ENCODE data around the gene KCTD21.
"Not testable (repeated sequence)": the region's sequence is repeated elsewhere in the genome, so short reads cannot be mapped to it uniquely, and the experiment has no call there.

Gene KCTD21

DNA sequence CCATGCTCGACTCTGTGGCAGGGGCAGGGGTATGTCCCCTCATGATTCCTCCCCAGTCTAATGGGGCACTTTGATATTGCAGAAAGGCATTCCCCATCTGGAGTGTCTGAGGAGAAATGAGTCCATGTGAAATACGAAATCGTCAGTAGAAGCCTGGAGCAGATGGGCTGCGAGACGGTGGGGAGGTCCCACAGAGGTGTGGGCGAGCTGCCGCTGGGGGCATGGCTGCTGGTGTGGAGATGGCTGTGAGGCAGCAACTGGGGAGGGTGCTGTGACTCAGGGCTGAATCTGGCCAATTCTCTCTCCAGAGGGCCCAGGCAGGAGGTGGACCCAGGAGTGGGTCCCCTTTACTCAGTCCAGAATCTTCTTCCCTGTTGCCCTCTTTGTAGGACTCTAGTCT is 11.2 kb downstream of the KCTD21 start:
- DNase-seq (ENCODE audit: low read depth, low spot score): no peak

DNA sequence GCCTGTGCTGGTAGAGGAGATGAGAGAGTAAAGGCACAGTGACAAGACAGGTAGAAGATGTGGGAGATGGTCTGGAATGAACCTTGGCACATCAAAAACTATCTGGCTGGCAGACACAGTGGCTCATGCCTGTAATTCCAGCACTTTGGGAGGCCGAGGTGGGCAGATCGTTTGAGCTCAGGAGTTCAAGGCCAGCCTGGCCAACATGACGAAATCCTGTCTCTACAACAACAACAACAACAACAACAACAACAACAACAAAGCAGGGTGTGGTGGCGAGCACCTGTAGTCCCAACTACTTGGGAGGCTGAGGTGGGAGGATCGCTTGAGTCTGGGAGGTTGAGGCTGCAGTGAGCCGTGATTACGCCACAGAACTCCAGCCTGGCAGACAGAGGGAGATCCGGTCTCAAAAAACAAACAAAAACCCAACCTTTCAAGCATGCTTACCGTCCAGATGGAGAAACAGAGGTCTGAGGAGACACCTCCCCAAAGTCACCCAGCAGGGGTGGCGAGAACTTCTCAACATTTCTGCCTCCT is 11.8 kb downstream of the KCTD21 start:
- DNase-seq (ENCODE audit: low read depth, low spot score): no peak

DNA sequence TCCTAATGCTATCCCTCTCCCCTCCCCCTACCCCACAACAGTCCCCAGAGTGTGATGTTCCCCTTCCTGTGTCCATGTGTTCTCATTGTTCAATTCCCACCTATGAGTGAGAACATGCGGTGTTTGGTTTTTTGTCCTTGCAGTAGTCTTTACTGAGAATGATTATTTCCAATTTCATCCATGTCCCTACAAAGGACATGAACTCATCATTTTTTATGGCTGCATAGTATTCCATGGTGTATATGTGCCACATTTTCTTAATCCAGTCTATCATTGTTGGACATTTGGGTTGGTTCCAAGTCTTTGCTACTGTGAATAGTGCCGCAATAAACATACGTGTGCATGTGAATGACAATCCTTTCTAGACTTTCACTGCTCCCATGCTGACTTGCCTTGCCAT is 12.6 kb downstream of the KCTD21 start:
- not testable (repeated sequence) for DNase-seq (ENCODE audit: low read depth, low spot score)

DNA sequence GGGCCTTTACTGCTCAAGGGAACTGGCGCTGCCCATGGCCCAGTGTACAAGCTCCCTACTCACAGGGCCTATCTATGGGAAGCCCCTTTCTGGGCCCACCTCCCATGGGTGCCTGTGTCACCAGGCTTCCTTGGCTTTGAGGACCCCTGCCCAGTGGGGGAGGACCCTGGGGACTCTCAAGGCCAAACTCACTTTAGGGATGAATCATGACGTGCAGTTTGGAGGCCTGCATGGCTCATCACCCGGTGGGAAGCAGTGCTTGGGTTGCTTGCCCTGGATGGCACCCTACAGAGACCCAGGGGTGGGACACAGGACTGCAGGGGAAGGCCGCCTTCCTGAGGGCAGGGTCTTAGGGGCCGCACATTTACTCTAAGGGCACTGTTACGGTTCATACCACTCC is 16.5 kb downstream of the KCTD21 start:
- no peak for DNase-seq (ENCODE audit: low read depth, low spot score)

DNA sequence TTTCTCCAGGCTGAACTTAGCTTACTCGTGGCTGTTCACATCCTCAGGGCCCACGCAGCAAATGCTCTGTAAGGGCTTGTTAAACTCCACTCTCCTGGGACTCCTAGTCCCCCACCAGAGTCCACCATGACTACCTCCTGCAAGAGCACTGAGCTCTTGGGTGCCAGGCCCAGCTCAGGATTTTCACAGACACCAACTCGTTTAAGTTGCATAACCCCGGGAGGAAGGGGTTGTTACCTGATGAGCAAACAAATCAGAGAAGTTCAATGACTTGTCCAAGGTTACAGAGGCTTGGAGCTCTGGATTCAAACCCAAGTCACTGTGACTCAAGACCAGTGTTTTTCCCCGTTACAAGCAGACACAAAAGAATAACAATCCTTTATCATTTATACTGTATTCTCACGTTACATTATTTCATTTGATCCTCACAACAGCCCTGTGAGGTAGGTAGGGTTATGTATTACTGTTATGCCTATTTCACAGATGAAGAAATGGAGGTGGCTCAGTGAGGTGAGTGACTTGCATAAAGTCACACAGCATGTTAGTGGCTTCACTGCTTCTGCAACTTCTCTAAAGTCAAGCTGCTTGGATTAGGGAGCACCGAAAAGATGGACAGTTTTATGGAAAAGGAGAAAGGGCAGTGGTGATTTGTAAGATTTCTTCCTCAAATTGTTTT is 17.4 kb downstream of the KCTD21 start:
- no peak for DNase-seq (ENCODE audit: low read depth, low spot score)

DNA sequence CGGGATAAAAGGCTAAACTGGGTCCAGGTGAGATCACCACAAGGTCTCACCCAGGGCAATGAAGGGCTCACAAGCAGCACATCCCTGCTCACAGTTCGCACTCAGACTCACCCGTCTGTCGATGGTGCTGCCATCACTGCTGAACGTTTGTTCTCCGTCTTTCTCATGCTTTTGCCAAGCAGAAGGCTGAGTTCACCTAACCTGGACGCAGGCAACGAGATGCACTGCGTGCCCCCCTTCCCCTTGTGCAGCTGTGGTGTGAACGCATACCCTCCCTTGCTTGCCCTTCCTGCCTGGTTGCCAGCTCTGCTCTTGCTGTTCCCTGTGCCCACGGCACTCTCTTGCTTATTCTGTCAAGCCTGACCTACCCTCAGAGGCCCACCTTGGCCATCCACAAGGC is 18.0 kb downstream of the KCTD21 start:
- DNase-seq (ENCODE audit: low read depth, low spot score): no peak

DNA sequence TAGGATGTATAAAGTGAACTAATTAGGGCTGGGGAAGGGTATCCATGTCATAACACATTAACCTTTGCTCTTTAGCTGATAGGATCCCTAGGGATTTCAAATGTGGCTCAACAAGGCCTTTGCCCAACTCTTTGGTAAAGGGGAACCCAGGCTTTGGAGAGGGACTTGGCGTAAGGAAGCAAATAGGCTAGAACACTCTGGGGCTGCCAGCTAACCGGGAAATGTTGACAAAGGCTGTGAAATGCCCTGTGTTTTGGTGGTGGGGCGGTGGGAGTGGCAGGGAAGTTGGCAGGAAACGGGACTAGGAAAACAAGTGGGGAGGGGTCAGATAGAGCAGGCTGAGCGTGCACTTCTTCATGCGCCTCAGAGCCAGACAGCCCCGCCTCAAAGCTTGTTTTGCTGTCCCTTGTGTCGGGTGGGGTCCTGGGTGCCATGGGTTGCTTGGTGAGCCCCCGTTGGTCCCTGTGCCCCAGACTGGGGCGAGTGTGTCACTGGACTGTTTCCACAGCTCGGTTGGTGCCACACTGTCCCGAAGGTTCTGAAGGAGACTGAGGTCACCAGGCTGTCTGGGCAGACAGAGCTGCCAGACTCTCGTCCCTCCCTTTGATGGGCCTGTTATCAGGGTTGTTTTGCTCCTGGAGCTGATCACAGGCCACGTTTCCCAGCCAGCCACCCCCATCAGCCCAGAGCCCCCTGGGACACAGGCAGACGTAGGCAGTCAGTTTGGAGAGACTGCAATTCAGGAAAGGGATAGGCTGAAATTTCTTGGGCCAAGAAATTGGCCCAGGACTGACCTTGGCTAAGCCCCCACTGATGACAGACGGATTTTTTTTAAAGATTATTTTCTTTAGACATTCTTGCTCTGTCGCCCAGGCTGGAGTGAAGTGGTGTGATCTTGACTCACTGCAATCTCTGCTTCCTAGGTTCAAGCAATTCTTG is 19.6 kb downstream of the KCTD21 start:
- no peak for DNase-seq (ENCODE audit: low read depth, low spot score)

DNA sequence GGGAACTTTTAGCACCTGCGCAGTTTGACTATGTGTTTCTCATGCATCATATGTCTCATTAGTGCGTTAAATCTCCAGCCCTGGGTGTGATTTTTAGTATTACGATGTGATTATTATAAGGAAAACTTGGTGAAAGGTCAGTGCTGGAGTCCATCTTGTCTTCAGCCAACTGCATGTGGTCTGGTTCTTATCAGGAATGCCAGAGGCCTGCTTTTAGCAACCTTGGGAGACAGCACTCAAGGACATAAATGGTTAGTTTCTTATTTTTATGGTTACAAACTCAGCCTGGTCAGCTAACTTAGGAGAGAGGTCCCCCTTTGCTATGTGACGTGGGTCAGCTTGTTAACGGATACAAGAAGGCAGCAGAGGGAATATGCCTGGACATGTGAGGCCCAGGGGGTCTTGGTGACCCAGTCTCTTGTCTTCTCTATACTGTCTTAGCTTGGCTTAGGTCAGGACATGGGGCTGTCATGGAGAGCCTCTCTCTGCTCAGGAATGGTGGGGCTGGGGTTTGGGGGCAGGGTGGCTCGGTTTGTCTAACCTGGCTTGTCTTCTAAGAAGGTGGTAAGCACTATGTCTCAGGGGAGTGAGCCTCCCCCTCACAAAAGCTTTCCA is 21.5 kb downstream of the KCTD21 start:
- no peak for DNase-seq (ENCODE audit: low read depth, low spot score)

DNA sequence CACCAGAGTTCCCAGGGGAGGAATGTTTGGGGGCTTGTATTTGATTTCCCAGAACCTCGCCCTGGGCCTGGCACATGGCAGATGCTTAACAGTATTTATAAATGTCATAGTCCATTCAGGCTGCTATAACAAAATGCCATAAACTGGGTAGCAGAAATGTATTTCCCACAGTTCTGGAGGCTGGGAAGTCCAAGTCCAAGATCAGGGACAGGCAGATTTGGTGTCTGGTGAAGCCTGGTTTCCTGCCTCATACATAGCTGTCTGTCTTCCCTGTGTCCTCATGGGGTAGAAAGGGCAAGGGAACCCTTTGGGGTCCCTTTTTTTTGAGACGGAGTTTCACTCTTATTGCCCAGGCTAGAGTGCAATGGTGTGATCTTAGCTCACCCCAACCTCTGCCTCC is 24.0 kb downstream of the KCTD21 start:
- DNase-seq (ENCODE audit: low read depth, low spot score): no peak

DNA sequence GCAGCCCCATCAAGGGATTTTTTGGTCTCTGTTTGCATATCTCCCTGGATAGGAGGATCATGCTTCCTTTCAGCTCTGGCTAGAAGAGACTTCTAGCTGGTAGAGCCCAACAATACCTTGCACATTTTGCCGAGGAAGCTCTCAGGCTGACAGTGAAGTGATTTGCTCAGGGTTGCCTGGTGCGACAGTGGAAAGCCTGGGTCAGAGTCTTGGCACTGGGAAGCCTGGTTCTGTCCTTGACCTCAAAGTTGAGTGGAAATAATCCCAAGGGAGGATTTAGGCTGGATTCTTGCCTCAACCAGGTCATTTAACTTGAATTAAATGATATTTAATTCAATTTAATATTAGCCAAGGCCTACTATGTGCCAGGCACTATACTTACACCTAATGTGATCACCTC is 24.6 kb downstream of the KCTD21 start:
- no peak for DNase-seq (ENCODE audit: low read depth, low spot score)

DNA sequence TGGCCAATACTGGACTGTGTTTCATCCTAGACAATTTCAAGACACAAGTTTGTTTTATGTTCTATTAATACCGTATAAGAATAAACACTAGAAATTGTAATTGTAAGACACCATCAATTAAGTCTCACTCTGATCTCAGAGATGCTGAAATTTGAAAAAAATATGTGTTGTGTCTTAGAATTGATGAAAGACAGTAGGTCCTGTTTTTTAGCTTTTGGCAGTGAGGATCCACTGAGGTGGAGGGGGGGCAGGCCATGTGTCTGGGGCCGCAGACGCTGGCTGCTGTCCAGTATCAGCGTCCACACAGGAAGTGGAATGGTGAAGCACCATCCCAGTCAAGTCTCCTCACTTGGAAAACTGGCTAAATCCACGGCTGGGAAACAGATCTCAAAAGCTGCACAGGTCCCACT is 26.5 kb downstream of the KCTD21 start:
- no peak for DNase-seq (ENCODE audit: low read depth, low spot score)

DNA sequence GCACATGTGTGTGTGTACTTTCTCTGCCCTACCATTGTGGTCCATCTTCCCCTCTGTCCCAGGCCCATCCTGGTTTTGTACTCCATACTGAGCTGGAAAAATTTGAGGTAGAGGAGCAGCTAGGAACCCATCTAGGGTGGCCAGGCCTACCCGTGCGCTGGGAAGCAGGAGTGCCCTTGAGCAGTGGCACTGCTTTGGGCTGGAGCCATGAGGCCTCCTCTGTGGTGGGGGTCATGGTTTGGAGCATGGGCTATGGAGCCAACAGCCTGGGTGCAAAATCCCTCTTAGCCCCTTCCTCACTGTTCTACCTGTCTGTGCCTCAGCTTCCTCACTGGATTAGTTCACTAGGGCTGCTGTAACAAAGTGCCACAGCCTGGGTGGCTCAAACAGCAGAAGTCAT is 27.1 kb downstream of the KCTD21 start:
- DNase-seq (ENCODE audit: low read depth, low spot score): no peak

DNA sequence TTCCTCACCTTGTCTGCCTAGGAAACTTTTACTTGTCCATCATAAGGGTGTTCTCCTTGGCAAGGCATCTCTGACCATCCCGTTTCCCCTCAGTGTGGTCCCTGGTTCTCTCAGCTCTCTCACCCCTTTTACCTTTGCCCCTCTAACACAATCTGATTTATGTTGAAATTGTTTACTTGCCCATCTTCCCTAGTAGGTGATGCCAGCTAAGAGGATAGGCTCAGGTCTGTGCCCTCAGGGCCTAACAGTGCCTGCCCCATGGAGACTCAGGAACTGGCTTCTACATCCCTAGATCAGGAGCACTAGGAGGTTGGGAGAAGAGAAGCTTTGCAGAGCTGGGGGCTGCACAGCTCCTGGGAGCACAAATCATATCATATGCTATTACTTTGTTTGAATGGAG is 27.9 kb downstream of the KCTD21 start:
- DNase-seq (ENCODE audit: low read depth, low spot score): no peak

DNA sequence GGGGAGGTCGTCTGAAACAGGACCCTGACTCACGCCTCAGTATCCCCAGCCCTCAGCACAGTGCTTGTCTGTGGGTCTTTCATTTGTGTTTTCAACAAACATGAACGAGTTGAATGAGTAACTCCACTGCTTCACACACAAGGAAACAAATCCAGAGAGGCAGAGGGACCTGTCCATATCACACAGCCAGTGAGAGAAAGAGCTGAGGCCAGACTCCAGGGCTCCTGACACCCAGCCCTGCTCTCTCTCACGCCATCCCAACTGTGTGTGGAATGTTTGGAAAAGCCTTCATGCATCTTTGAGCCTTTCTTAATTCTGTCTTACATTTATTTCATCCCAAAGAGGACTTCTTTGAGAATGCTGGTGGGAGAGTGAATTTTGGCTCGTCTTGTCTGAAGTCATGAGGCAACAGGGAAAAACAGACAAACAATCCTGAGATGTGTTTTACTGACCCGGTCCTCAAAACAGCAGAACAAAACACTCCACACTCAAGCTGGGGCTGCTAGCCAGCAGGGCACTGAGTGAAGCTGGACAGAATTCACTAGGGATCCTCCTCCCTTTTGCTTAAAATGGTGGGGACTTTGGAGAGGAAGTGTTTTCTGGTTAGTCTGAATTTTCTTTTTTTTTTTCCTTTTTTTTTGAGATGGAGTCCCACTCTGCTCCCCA is 29.3 kb downstream of the KCTD21 start:
- DNase-seq (ENCODE audit: low read depth, low spot score): no peak

DNA sequence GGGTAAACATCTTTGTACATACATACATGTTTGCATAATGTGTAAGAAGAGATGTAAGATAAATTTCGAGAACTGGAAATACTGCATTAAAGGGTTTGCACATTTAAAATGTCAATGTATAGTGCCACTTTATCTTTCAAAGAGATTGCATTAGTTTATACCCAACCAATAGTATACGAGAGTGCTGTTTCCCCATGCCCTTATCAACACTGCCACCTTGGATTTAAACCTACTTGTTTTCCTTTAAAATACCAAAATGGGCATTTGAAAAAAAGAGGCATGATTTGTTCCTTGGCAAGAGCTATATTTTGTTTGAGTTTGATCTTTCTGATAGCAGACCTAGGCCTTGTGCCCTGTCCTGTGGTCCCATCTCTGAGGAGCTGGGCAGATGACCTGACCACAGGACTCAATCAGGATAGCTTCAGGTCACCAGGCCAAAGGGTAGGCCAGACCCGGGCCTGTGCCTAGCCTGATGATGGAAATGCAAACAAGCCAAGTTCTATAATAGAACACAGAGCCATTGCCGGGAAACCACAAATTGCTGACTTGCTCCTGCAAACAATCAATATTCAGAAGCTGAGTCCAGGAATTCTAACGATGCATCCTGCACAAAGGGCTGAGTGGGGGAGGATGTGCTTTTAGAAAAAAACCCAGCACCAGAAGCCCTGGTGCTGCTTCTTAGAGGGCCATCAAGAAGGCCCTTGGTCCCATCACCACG is 32.1 kb downstream of the KCTD21 start:
- DNase-seq (ENCODE audit: low read depth, low spot score): no peak

DNA sequence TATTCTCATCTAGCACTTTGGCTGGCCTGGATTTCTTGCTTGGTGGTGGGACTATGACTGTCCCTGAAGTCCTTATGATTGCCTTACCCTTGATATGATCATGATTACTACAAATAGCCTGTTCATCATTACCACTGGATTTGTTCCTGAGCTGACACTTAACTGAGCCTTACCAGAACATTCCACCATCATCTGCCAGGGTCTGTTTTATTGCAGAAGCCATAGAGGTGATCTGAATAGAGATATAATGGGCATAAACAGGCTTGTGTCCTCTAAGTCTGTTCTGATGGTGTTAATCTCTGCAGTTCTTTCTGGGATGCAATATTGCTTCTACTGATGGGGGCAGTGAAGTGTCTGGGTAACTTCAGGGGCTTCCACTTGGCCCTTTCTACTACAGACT is 36.6 kb downstream of the KCTD21 start:
- no peak for DNase-seq (ENCODE audit: low read depth, low spot score)

DNA sequence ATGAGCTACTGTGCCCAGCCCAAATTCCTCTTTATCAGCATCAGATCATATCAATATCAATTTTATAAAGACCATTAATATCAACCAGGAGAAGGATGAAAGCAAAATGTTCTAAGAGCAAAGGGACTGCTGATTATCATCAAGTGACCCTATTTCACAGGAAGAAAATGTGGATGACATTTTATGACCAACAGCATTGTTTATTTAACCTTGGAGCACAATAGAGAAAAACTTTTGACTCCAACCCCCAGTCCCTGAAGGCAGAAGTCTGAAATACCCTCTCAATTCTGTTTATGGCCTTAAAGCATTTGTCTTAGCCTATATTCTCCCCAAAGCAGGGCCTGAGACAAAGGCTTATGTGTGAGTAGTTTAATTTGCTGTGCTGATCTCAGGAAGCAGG is 37.7 kb downstream of the KCTD21 start:
- no peak for DNase-seq (ENCODE audit: low read depth, low spot score)

DNA sequence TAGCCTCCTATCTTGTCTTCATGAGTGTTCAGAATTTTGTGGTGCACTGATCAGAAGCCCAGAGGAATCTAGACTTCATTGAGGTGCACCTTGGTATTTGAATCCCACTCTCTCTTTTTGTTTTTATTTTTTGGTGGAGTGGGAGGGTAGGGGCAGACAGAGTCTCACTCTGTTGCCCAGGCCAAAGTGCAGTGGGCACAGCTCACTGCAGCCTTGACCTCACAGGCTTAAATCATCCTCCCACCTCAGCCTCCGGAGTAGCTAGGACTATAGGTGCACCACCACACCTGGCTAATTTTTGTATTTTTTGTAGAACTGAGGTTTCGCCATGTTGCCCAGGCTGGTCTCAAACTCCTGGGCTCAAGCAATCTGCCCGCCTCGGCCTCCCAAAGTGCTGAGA is 38.1 kb downstream of the KCTD21 start:
- no peak for DNase-seq (ENCODE audit: low read depth, low spot score)

DNA sequence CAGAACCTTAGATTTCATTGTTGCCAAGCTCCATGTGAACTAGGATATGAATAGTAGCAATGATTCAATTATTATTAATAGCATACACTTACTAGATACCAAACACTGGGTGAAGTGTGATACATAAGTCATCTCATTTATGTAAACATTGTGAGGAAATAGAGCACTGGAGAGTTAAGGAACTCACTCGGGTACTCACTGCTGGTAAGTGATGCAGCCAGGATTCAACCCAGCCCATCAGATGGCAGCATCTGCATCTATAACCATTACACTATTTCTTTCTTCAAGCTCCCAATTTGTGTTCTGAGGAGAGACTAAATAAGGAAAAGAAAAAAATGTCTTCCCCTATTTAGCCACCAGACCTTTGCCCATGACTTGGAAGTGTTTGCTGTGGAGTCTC is 38.8 kb downstream of the KCTD21 start:
- DNase-seq (ENCODE audit: low read depth, low spot score): no peak

DNA sequence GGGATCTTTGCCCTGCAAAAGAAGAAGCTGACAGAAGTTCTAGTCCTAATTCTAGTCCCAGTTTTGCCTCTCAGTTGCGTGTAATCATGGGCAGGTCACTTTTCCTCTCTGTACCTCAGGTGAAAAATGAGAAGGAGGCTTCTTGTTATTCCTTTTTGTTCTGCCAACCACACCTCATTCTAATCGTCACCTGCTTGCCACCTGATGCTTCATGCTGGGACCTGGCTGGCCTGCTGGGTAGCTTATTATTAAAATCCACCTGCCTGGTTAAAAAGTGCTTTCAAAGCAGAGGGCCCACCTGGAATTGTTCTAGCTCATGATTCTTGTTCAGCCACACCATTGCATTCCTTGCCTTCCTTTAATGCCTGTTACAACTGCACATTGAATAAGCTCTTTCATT is 40.6 kb downstream of the KCTD21 start:
- DNase-seq (ENCODE audit: low read depth, low spot score): no peak

DNA sequence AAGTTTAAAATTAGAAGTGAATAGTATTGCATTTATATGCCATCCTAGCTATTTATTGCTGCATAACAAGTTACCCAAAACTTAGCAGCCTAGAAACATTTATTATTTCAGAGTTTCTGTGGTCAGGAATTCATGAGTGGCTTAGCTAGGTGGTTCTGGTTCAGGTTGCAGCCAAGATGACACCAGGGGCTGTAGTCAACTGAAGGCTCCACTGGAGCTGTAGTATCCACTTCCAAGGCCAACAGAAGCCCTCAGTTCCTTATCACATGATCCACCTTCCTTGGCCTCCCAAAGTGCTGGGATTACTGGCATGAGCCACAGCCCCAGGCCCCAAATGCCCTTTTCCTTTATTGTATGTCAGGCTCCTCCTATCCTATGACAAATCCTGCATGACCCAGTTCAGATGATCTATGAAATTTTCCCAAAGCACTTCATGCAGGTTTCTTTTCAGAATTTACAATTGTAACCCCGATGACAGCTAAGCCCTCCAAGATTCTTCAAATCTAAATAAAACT is 42.9 kb downstream of the KCTD21 start:
- no peak for DNase-seq (ENCODE audit: low read depth, low spot score)

Measured in activated naive CD8-positive, alpha-beta T cell treated with anti-CD3 and anti-CD28 coated beads, Interleukin-2, amount 50 U/mL, for 16 hours (primary cell).